ENCODE data around the gene SUV39H1. TPM values are rescaled to one million over a fixed set of nuclear protein-coding genes. Genes with fewer than 3 reads are reported as not detected.

The SUV39H1 gene
- total RNA-seq, 1 donor, result 2.5 TPM

DNA sequence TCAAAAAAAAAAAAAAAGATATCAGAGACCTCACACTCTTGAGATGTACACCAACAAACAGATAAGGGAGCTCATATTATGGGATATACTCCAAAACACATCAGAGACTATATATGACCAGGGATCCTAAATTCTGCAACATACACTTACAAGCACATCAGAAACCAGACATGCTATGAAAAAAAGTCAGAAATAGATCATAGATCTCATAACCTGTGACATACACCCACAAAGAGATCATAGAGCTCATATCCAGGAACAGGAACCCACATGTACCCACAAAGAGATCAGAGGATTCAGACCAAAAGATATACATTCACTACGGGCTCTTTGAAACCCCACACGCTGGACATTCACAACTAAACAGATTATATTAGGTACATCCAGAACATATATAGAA lies 30.1 kb downstream of the SUV39H1 start:
- Histone ChIP-seq H3K9me3 (ENCODE audit: low read depth, low read length) (peaks cover 2% of the 10 kb centered on the region), H3K36me3 (ENCODE audit: insufficient read depth, low read length) (no peaks in the 10 kb centered on the region), H3K4me3 (ENCODE audit: insufficient read depth, low read length) (no peak overlapping the region), H3K4me1 (ENCODE audit: insufficient read depth, low read length) (no peaks in the 10 kb centered on the region), H3K27ac (ENCODE audit: low read depth, low read length) (no peak overlapping the region), H3K27me3 (ENCODE audit: insufficient read depth, low read length) (peaks cover 4% of the 10 kb centered on the region), H4K20me1 (ENCODE audit: insufficient read depth, low read length) (no peaks in the 10 kb centered on the region), H3K4me2 (ENCODE audit: insufficient read depth, low read length) (no peak overlapping the region), H3K79me2 (ENCODE audit: insufficient read depth, low read length) (no peaks in the 10 kb centered on the region), H2AFZ (ENCODE audit: low read length) (no peak overlapping the region)
- DNase-seq (ENCODE audit: insufficient read length, low spot score, missing footprints), result no peak
- no peak for TF ChIP-seq CTCF (IDR thresholded peaks at IDR 0.05; ENCODE audit: extremely low read depth, low read depth, low read length)

- Histone ChIP-seq H4K20me1 (ENCODE audit: insufficient read depth, low read length) (no peaks in the 10 kb centered on the region), H2AFZ (ENCODE audit: low read length) (no peak overlapping the region), H3K27ac (ENCODE audit: low read depth, low read length) (no peak overlapping the region), H3K4me2 (ENCODE audit: insufficient read depth, low read length) (no peak overlapping the region), H3K4me3 (ENCODE audit: insufficient read depth, low read length) (no peak overlapping the region), H3K27me3 (ENCODE audit: insufficient read depth, low read length) (peaks cover 4% of the 10 kb centered on the region), H3K36me3 (ENCODE audit: insufficient read depth, low read length) (no peaks in the 10 kb centered on the region), H3K9me3 (ENCODE audit: low read depth, low read length) (peaks cover 2% of the 10 kb centered on the region), H3K4me1 (ENCODE audit: insufficient read depth, low read length) (no peaks in the 10 kb centered on the region), H3K79me2 (ENCODE audit: insufficient read depth, low read length) (no peaks in the 10 kb centered on the region)
- no peak for TF ChIP-seq CTCF (IDR thresholded peaks at IDR 0.05; ENCODE audit: extremely low read depth, low read depth, low read length)
- DNase-seq (ENCODE audit: insufficient read length, low spot score, missing footprints), result no peak
Measured at GRCh38 chrX:48728653-48729052, 32.1 kb downstream of the SUV39H1 start.

GRCh38 chrX:48736303-48736702 lies 39.8 kb downstream of the SUV39H1 start:
- no peak for DNase-seq (ENCODE audit: insufficient read length, low spot score, missing footprints)
- peak overlapping the region; percentile 80 for H2AFZ ChIP-seq (ENCODE audit: low read length)
- H3K4me2 ChIP-seq (ENCODE audit: insufficient read depth, low read length), result peak overlapping the region; percentile 79
- no peaks in the 10 kb centered on the region for H4K20me1 ChIP-seq (ENCODE audit: insufficient read depth, low read length)
- peak overlapping the region; percentile 79 for H3K4me3 ChIP-seq (ENCODE audit: insufficient read depth, low read length)
- no peaks in the 10 kb centered on the region for H3K27me3 ChIP-seq (ENCODE audit: insufficient read depth, low read length)
- H3K9me3 ChIP-seq (ENCODE audit: low read depth, low read length), result no peaks in the 10 kb centered on the region
- no peaks in the 10 kb centered on the region for H3K36me3 ChIP-seq (ENCODE audit: insufficient read depth, low read length)
- no peaks in the 10 kb centered on the region for H3K79me2 ChIP-seq (ENCODE audit: insufficient read depth, low read length)
- no peak for TF ChIP-seq CTCF (IDR thresholded peaks at IDR 0.05; ENCODE audit: extremely low read depth, low read depth, low read length)
- peaks cover 6% of the 10 kb centered on the region for H3K4me1 ChIP-seq (ENCODE audit: insufficient read depth, low read length)
- H3K27ac ChIP-seq (ENCODE audit: low read depth, low read length), result no peak overlapping the region

- H3K4me3 ChIP-seq (ENCODE audit: insufficient read depth, low read length), result peak overlapping the region; percentile 79
- no peaks in the 10 kb centered on the region for H3K36me3 ChIP-seq (ENCODE audit: insufficient read depth, low read length)
- no peaks in the 10 kb centered on the region for H4K20me1 ChIP-seq (ENCODE audit: insufficient read depth, low read length)
- no peaks in the 10 kb centered on the region for H3K27me3 ChIP-seq (ENCODE audit: insufficient read depth, low read length)
- H3K9me3 ChIP-seq (ENCODE audit: low read depth, low read length), result no peaks in the 10 kb centered on the region
- DNase-seq (ENCODE audit: insufficient read length, low spot score, missing footprints), result no peak
- no peak for TF ChIP-seq CTCF (IDR thresholded peaks at IDR 0.05; ENCODE audit: extremely low read depth, low read depth, low read length)
- H3K4me2 ChIP-seq (ENCODE audit: insufficient read depth, low read length), result peak overlapping the region; percentile 79
- peak overlapping the region; percentile 80 for H2AFZ ChIP-seq (ENCODE audit: low read length)
- H3K4me1 ChIP-seq (ENCODE audit: insufficient read depth, low read length), result peaks cover 6% of the 10 kb centered on the region
- H3K79me2 ChIP-seq (ENCODE audit: insufficient read depth, low read length), result no peaks in the 10 kb centered on the region
- peak overlapping the region; percentile 33 for H3K27ac ChIP-seq (ENCODE audit: low read depth, low read length)
Measured at GRCh38 chrX:48736878-48737212, 40.3 kb downstream of the SUV39H1 start.
